ENCODE results near the gene GPR108. TPM values are rescaled to one million over a fixed set of nuclear protein-coding genes. Genes with fewer than 3 reads are reported as not detected.

GPR108 gene
- total RNA-seq, 1 donor from 2014 or later: 38.3 TPM

GRCh38 chr19:6744381-6745301 lies 7.3 kb upstream of the GPR108 start:
- Histone ChIP-seq H2AFZ (replicated peaks) (no peak overlapping the region), H3K9me3 (ENCODE audit: low read depth) (no peaks in the 10 kb centered on the region), H3K36me3 (peaks cover 3% of the 10 kb centered on the region), H3K27me3 (no peaks in the 10 kb centered on the region), H3F3A (ENCODE audit: low read depth) (peaks cover 46% of the 10 kb centered on the region), H3K9ac (no peak overlapping the region), H3K4me3 (peak overlapping the region; percentile 25), H4K20me1 (ENCODE audit: low read depth) (no peaks in the 10 kb centered on the region), H3K79me2 (ENCODE audit: low read depth) (peaks cover 25% of the 10 kb centered on the region), H3K27ac (peak overlapping the region; percentile 92), H3K4me2 (peak overlapping the region; percentile 68), H3K4me1 (peaks cover 39% of the 10 kb centered on the region)
- TF ChIP-seq, protein P1, sequence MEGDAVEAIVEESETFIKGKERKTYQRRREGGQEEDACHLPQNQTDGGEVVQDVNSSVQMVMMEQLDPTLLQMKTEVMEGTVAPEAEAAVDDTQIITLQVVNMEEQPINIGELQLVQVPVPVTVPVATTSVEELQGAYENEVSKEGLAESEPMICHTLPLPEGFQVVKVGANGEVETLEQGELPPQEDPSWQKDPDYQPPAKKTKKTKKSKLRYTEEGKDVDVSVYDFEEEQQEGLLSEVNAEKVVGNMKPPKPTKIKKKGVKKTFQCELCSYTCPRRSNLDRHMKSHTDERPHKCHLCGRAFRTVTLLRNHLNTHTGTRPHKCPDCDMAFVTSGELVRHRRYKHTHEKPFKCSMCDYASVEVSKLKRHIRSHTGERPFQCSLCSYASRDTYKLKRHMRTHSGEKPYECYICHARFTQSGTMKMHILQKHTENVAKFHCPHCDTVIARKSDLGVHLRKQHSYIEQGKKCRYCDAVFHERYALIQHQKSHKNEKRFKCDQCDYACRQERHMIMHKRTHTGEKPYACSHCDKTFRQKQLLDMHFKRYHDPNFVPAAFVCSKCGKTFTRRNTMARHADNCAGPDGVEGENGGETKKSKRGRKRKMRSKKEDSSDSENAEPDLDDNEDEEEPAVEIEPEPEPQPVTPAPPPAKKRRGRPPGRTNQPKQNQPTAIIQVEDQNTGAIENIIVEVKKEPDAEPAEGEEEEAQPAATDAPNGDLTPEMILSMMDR (IDR thresholded peaks at IDR 0.05): no peak
- TF ChIP-seq EZH2phosphoT487 (IDR thresholded peaks at IDR 0.05): no peak
- TF ChIP-seq EZH2 (IDR thresholded peaks at IDR 0.05): no peak
- H3K9me3 Mint-ChIP-seq: no peaks in the 10 kb centered on the region
- peak overlapping the region; percentile 72 for H3K4me3 Mint-ChIP-seq
- H3K36me3 Mint-ChIP-seq: peaks cover 10% of the 10 kb centered on the region
- DNase-seq (ENCODE audit: low spot score): peak; percentile 34
- H3K4me1 Mint-ChIP-seq: peaks cover 36% of the 10 kb centered on the region
- H3K27me3 Mint-ChIP-seq (ENCODE audit: insufficient read depth, low read depth): no peaks in the 10 kb centered on the region
- peak overlapping the region; percentile 87 for H3K27ac Mint-ChIP-seq

GRCh38 chr19:6743714-6744380 lies 6.5 kb upstream of the GPR108 start:
- peaks cover 41% of the 10 kb centered on the region for H3K4me1 Mint-ChIP-seq
- H3K4me2 ChIP-seq: peak overlapping the region; percentile 68
- no peaks in the 10 kb centered on the region for H4K20me1 ChIP-seq (ENCODE audit: low read depth)
- peak overlapping the region; percentile 87 for H3K27ac Mint-ChIP-seq
- no peaks in the 10 kb centered on the region for H3K9me3 ChIP-seq (ENCODE audit: low read depth)
- H3K79me2 ChIP-seq (ENCODE audit: low read depth): peaks cover 25% of the 10 kb centered on the region
- H3K9me3 Mint-ChIP-seq: no peaks in the 10 kb centered on the region
- TF ChIP-seq, protein P1 (IDR thresholded peaks at IDR 0.05): no peak
- no peak for TF ChIP-seq EZH2phosphoT487 (IDR thresholded peaks at IDR 0.05)
- no peak for TF ChIP-seq EZH2 (IDR thresholded peaks at IDR 0.05)
- H3K4me3 Mint-ChIP-seq: peak overlapping the region; percentile 72
- H3K4me3 ChIP-seq: peak overlapping the region; percentile 27
- H3K36me3 ChIP-seq: peaks cover 3% of the 10 kb centered on the region
- H3K27me3 Mint-ChIP-seq (ENCODE audit: insufficient read depth, low read depth): peaks cover 2% of the 10 kb centered on the region
- H3K27ac ChIP-seq: peak overlapping the region; percentile 92
- H3F3A ChIP-seq (ENCODE audit: low read depth): peaks cover 49% of the 10 kb centered on the region
- peaks cover 10% of the 10 kb centered on the region for H3K36me3 Mint-ChIP-seq
- H2AFZ ChIP-seq (replicated peaks): no peak overlapping the region
- DNase-seq (ENCODE audit: low spot score): peak; percentile 77
- no peaks in the 10 kb centered on the region for H3K27me3 ChIP-seq
- H3K9ac ChIP-seq: no peak overlapping the region
- H3K4me1 ChIP-seq: peaks cover 43% of the 10 kb centered on the region

DNA sequence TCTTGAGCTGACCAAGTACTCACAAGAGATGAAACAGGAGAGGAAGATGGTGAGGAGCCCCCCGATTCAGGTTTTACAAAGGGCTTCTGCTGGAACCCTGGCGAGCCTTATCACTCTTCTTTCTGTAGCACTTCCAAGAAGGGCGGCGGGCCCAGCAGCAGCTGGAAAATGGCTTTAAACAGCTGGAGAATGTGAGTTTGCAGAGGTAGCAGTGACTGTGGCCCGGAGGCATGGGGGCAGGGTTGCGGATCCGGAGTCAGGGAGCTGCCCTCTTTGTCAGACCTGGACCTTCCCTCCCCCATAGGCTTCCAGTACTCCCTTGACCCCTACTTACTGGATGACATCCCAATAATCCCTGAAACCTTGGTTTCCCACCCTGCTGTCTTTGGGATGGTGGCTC lies 5.7 kb upstream of the GPR108 start:
- no peaks in the 10 kb centered on the region for H3K9me3 ChIP-seq (ENCODE audit: low read depth)
- peak; percentile 36 for DNase-seq (ENCODE audit: low spot score)
- no peaks in the 10 kb centered on the region for H3K9me3 Mint-ChIP-seq

More for the DNA sequence above, 5.7 kb upstream of the GPR108 start:
- Histone ChIP-seq H2AFZ (replicated peaks) (no peak overlapping the region), H3K79me2 (ENCODE audit: low read depth) (peaks cover 25% of the 10 kb centered on the region), H3F3A (ENCODE audit: low read depth) (peaks cover 56% of the 10 kb centered on the region), H3K4me1 (peaks cover 47% of the 10 kb centered on the region), H3K27ac (peak overlapping the region; percentile 92), H3K27me3 (no peaks in the 10 kb centered on the region), H3K4me3 (no peak overlapping the region), H3K4me2 (peak overlapping the region; percentile 68), H3K36me3 (peaks cover 3% of the 10 kb centered on the region), H3K9ac (no peak overlapping the region), H4K20me1 (ENCODE audit: low read depth) (no peaks in the 10 kb centered on the region)
- TF ChIP-seq EZH2phosphoT487 (IDR thresholded peaks at IDR 0.05) (no peak), EZH2 (IDR thresholded peaks at IDR 0.05) (no peak)
- TF ChIP-seq, protein P1 (IDR thresholded peaks at IDR 0.05): no peak
- Mint-ChIP-seq H3K4me3 (peak overlapping the region; percentile 62), H3K36me3 (peaks cover 10% of the 10 kb centered on the region), H3K27me3 (ENCODE audit: insufficient read depth, low read depth) (peaks cover 2% of the 10 kb centered on the region), H3K27ac (peak overlapping the region; percentile 92), H3K4me1 (peaks cover 49% of the 10 kb centered on the region)
